Mammary epithelial cell (primary cell): ENCODE measurements around the gene DHRS2.

ENCODE experiments used
- CTCF ChIP-seq, 2 donors: IDR thresholded peaks in 1 of 2; conservative IDR thresholded peaks in 1 of 2; 2 replicates each; pipeline ENCODE4 v1.5.1; 2011 to 2012; ENCODE audit warnings: inconsistent platforms in 2 of 2, low read length in 2 of 2, mild to moderate bottlenecking in 2 of 2, control low read depth in 1 of 2, low read depth in 1 of 2; ENCODE audit not compliant: insufficient read depth in 1 of 2; ENCODE audit errors: extremely low read depth in 1 of 2
- EZH2 ChIP-seq: IDR thresholded peaks from 2 replicates; pipeline ENCODE4 v1.6.1; 2012; ENCODE audit warnings: low read length, inconsistent platforms, borderline replicate concordance

DNA sequence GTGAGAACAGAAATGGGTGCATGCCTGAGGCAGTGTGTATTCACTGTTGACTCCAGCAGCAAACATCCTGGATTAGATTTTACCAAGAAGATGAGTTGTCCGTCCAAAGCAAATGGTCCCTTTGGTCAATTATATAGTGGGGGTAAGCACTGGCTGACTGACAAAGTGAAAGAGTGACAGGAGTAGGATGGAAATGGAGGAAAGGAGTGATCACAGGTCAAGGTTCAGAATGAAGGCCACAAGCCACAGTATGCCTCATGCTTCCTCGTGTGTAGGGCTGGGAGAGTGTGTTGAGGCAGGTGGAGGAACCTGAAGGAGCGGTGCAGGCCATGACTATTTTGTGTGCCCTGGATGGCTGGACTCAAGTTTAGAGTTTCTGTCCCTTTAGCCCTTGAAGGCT is 14.3 kb downstream of the DHRS2 start:
- TF ChIP-seq EZH2 = no peak
- TF ChIP-seq CTCF (conservative IDR thresholded peaks at IDR 0.05 in 1 of 2, IDR thresholded peaks at IDR 0.05 in 1 of 2; ENCODE audit: extremely low read depth in 1 of 2, insufficient read depth in 1 of 2, low read depth in 1 of 2, low read length in 2 of 2) = no peak
